D721Med (cell line): ENCODE data around the gene CNIH2.
A peak's percentile ranks its signal among the peaks of the same experiment; 100 is the strongest.

Experiments used
- DNase-seq: peaks from one replicate; pipeline ENCODE4 v3.0.0; 2011; ENCODE audit warnings: low spot score; ENCODE audit not compliant: insufficient read length
- FAIRE-seq: peaks from 2 replicates; lab custom pipeline; 2011; peaks lifted over from hg19 to GRCh38; lab: Jason Lieb, UNC
- CTCF ChIP-seq: IDR thresholded peaks from 2 replicates; pipeline ENCODE4 v1.5.1; 2012; ENCODE audit warnings: mild to moderate bottlenecking, control low read depth; ENCODE audit not compliant: insufficient read depth; ENCODE audit errors: missing control alignments

CNIH2 gene

GRCh38 chr11:66278363-66279091 is 552 bp downstream of the CNIH2 start:
- DNase-seq = no peak
- FAIRE-seq = no peak
- no peak for TF ChIP-seq CTCF

GRCh38 chr11:66279092-66279734 is 1.2 kb downstream of the CNIH2 start:
- DNase-seq (no peak), FAIRE-seq (no peak)
- no peak for TF ChIP-seq CTCF

GRCh38 chr11:66280428-66280827 is 2.5 kb downstream of the CNIH2 start:
- no peak for DNase-seq
- TF ChIP-seq CTCF = no peak
- FAIRE-seq = no peak

GRCh38 chr11:66281001-66281400 is 3.0 kb downstream of the CNIH2 start:
- no peak for TF ChIP-seq CTCF
- DNase-seq = no peak
- no peak for FAIRE-seq

- no peak for DNase-seq
- no peak for TF ChIP-seq CTCF
- FAIRE-seq = no peak
Measured at GRCh38 chr11:66281776-66282467, 3.9 kb downstream of the CNIH2 start.

GRCh38 chr11:66282468-66283455 is 4.8 kb downstream of the CNIH2 start:
- peak; percentile 70 for TF ChIP-seq CTCF
- DNase-seq (peak; percentile 99), FAIRE-seq (no peak)
